22Rv1 (cell line): ENCODE data around the gene PNPLA8.

Source experiments
- H3K27ac ChIP-seq: fragments of 450-650 bp; 2 replicates; pipeline ENCODE4 v1.5.1; 2017
- ZFX ChIP-seq: fragments of 450-650 bp; IDR thresholded peaks from 2 replicates; pipeline ENCODE4 v1.6.1; 2017; ENCODE audit warnings: antibody characterized with exemption, borderline replicate concordance
- TF ChIP-seq, protein P1 (sequence below): fragments of 450-650 bp; IDR thresholded peaks from 2 replicates; pipeline ENCODE4 v1.5.1; 2017; ENCODE audit warnings: mild to moderate bottlenecking

PNPLA8 gene

DNA sequence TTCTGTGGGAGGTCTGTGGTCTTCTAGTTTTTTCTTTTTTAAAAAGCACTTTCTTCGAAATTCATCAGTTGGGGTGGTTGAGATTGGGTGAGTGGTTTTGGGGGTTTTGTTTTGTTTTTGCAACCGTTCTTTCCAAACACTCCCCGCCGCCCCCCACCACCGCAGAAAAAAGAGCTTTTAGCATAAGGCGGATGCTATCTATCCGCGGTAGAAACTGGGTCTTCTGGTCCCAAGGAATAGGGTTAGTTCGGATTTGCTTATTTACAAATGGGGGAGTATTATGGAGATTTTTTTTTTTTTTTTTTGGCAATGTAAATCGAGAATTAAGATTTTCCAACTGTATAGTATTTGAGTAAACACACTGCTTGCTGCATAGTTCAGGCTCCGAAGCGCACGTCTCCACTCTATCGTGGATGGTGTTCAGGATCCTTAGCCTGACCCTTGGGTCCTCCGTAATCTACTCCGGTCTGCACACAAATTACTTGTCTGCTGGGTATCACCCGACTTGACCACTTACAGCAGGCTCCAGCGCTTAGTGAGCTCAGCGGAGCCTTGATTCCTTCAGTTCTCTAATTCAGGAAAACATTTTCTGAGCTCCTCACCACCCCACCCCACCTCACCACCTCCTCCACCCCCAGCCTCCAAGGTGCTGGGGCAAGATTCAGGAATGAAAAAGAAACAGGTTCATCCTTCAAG lies 68.9 kb downstream of the PNPLA8 start:
- H3K27ac ChIP-seq, result no peak overlapping the region
- TF ChIP-seq, protein P1, sequence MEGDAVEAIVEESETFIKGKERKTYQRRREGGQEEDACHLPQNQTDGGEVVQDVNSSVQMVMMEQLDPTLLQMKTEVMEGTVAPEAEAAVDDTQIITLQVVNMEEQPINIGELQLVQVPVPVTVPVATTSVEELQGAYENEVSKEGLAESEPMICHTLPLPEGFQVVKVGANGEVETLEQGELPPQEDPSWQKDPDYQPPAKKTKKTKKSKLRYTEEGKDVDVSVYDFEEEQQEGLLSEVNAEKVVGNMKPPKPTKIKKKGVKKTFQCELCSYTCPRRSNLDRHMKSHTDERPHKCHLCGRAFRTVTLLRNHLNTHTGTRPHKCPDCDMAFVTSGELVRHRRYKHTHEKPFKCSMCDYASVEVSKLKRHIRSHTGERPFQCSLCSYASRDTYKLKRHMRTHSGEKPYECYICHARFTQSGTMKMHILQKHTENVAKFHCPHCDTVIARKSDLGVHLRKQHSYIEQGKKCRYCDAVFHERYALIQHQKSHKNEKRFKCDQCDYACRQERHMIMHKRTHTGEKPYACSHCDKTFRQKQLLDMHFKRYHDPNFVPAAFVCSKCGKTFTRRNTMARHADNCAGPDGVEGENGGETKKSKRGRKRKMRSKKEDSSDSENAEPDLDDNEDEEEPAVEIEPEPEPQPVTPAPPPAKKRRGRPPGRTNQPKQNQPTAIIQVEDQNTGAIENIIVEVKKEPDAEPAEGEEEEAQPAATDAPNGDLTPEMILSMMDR, result no peak
- no peak for TF ChIP-seq ZFX

DNA sequence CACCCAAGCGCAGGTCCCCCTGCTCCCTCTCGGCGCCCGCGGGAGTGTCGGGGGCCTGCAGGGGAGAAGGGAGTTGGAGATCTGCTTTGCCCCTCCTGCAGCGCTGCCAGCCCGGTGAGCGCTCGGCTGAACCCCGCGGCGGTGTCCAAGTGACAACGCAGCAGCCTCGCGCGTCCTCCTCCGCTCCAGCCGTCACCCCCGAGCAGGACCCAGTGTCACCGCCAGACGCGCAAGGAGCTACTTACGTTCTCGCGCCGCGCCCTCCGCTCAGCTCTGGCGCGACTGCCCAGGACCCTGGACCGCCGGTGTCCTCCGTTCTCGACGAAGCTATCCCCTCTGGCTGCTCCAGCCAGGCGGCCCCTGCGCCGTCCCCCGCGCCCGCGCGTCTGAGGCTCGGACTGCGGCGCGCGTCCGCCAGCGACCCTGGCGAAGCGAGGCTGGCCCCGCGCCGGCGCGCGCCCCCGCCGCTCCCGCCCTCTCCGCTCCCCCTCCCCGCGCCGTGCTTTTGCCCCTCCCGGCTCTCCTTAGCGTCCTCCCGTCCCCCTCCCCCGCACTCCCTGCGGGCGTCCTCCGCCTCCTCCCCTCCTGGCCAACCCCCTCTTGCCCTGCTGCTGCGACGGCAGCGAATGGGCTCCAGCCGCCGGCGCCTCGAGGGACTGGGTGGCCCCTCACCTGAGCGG lies 69.8 kb downstream of the PNPLA8 start, which contains the start of gene NRCAM:
TSS of gene NRCAM (minus strand) at position 439 of the 680 bp plus-strand sequence. CDS start 216,372 bp downstream, outside the sequence.
- H3K27ac ChIP-seq, result no peak within 1 kb of the TSS
- TF ChIP-seq, protein P1, result no peak
- no peak for TF ChIP-seq ZFX

DNA sequence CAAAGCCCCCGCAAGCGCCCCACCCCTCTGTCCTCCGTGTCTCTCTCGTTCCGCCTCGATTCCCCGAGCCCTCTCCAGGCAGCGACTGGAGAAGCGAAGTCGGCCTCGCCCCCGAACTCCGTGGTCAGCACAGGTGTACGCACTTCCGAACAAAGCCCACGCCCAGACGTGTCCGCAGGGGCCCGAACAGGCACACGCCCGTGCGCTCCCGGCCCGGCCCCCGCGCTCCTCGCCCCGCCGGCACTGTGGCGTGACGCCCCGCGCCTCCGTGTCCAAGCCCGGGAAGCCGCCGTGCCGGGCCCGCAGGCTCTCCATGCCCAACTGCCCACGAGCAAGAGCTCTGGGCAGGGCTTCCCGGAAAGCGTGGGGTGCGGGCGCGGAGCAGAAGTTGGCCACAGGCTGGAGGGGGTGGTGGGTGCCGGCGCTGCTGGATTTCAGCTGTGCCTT lies 70.4 kb downstream of the PNPLA8 start:
- TF ChIP-seq, protein P1, result no peak
- no peak for TF ChIP-seq ZFX
- no peak overlapping the region for H3K27ac ChIP-seq

DNA sequence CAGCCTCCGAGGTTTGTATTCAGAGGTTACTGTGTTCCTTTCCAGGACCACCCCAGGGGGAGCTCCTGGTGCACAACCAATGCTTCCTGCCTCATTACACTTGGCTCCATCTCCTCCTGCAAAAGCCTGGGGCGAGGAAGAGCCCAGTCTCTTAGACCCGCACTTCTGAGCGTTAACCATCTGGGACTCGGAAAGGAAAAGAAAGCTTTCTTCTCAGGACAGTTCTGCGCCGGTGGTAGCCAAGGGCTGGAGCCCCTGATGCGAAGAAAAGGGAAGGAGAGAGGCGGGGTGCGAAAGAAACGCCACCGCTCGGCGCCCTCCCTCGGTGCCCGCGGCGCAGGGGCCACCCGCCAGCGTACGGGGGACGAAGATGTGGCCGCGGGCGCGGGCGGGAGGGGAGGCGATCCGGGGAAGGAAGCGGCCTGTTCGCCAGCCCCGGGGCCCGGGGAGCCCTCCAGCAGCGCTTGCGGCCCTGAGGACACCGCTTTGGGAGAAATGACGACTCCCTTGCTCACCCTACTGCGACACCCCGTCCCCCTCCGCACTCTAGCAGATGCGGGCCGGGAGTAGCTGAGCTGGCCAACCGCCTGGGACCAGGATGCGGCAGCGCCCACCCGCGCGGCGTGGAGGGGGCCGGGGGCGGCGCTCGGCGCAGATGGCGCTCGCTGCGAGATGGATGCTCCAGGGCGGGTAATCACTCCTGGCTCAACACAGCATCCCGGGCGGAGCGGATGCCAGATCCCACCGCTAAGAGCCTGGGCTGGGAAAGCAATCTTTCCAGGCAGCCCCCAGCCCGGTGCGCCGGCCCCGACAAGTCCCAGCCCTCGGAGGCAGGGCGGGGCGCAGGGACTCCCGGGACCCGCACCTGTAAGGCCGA lies 71.0 kb downstream of the PNPLA8 start:
- no peak overlapping the region for H3K27ac ChIP-seq
- no peak for TF ChIP-seq ZFX
- TF ChIP-seq, protein P1, result no peak

- no peak overlapping the region for H3K27ac ChIP-seq
- TF ChIP-seq ZFX, result no peak
- TF ChIP-seq, protein P1, result no peak
These were observed 71.6 kb downstream of the PNPLA8 start for GRCh38 chr7:108454317-108454673.

DNA sequence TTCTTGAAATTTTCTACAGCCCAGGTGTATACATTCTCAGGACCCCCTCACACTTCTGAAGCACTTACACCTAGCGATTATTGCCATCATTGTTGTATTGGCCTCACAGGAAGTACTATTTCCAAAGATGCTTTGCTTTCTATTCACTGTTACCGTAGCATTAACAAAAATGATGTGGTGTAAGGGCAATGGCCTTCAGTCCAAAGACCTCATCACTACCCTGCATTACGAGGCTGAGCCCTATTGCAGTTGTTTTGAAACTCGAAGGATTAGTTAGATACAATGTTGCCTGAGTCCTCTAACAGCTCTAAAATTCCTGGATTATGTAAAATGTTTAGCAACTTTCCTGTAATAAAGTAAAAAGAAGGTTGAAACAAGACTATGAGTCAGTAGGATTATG lies 72.6 kb downstream of the PNPLA8 start:
- H3K27ac ChIP-seq, result no peak overlapping the region
- TF ChIP-seq, protein P1, result no peak
- no peak for TF ChIP-seq ZFX
